Measurements from ENCODE around the gene FBXO10.

FBXO10 gene

DNA sequence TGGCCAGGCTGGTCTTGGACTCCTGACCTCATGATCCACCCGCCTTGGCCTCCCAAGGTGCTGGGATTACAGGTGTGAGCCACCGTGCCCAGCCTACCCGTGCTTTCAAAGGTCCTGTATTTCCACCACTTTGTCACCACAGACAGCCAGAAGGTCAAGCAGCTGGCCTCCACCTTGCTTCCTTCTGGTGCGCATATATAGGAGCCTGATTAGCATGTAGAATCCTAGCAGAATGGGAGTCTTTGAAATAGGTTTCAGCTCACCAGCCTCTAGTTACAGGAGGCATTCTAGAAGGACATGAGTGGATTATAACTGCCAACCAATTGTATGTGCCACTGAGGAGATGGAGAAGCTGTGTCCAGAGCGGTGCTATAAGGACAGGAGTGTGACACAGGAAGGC lies 71.6 kb downstream of the FBXO10 start:
- Histone ChIP-seq H3K4me3 (ENCODE audit: low read depth, low read length) (no peak overlapping the region), H3K4me1 (no peaks in the 10 kb centered on the region), H3K79me2 (no peaks in the 10 kb centered on the region), H3K27me3 (ENCODE audit: control insufficient read depth, insufficient read depth, low read length) (no peaks in the 10 kb centered on the region), H3K27ac (no peak overlapping the region), H2AFZ (no peak overlapping the region), H3K9me3 (ENCODE audit: control insufficient read depth, low read length) (no peaks in the 10 kb centered on the region), H3K4me2 (ENCODE audit: low read length) (no peak overlapping the region), H3K9ac (no peak overlapping the region), H3K36me3 (ENCODE audit: control insufficient read depth, insufficient read depth, low read length) (no peaks in the 10 kb centered on the region)
- TF ChIP-seq CTCF (IDR thresholded peaks at IDR 0.05): no peak

GRCh38 chr9:37503736-37504135 lies 72.4 kb downstream of the FBXO10 start:
- no peak overlapping the region for H3K4me3 ChIP-seq (ENCODE audit: low read depth, low read length)
- no peaks in the 10 kb centered on the region for H3K79me2 ChIP-seq
- H3K4me1 ChIP-seq: no peaks in the 10 kb centered on the region
- no peak overlapping the region for H3K9ac ChIP-seq
- TF ChIP-seq CTCF (IDR thresholded peaks at IDR 0.05): no peak
- H2AFZ ChIP-seq: no peak overlapping the region
- no peaks in the 10 kb centered on the region for H3K36me3 ChIP-seq (ENCODE audit: control insufficient read depth, insufficient read depth, low read length)
- H3K4me2 ChIP-seq (ENCODE audit: low read length): no peak overlapping the region
- H3K27me3 ChIP-seq (ENCODE audit: control insufficient read depth, insufficient read depth, low read length): no peaks in the 10 kb centered on the region
- no peaks in the 10 kb centered on the region for H3K9me3 ChIP-seq (ENCODE audit: control insufficient read depth, low read length)
- H3K27ac ChIP-seq: no peak overlapping the region

- no peak for TF ChIP-seq CTCF (IDR thresholded peaks at IDR 0.05)
- no peaks in the 10 kb centered on the region for H3K9me3 ChIP-seq (ENCODE audit: control insufficient read depth, low read length)
Observed at GRCh38 chr9:37501957-37502596, 74.1 kb downstream of the FBXO10 start.

DNA sequence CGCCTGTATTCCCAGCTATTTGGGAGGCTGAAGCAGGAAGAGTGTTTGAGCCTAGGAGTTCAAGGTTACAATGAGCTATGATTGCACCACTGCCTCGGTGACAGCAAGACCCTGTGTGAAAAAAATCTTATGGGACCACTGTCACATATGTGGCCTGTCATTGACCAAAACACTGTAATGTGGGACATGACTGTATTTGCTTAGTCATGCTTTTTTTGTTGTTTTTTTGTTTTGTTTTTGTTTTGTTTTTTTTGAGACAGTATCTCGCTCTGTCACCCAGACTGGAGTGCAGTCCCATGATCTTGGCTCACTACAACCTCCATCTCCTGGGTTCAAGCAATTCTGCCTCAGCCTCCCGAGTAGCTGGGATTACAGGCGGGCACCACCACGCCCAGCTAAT lies 76.9 kb downstream of the FBXO10 start:
- no peak overlapping the region for H2AFZ ChIP-seq
- TF ChIP-seq CTCF (IDR thresholded peaks at IDR 0.05): no peak
- no peaks in the 10 kb centered on the region for H3K9me3 ChIP-seq (ENCODE audit: control insufficient read depth, low read length)
- no peaks in the 10 kb centered on the region for H3K79me2 ChIP-seq
- H3K4me3 ChIP-seq (ENCODE audit: low read depth, low read length): no peak overlapping the region
- no peak overlapping the region for H3K27ac ChIP-seq
- H3K36me3 ChIP-seq (ENCODE audit: control insufficient read depth, insufficient read depth, low read length): no peaks in the 10 kb centered on the region
- no peaks in the 10 kb centered on the region for H3K4me1 ChIP-seq
- no peak overlapping the region for H3K4me2 ChIP-seq (ENCODE audit: low read length)
- H3K27me3 ChIP-seq (ENCODE audit: control insufficient read depth, insufficient read depth, low read length): no peaks in the 10 kb centered on the region
- H3K9ac ChIP-seq: no peak overlapping the region

More at GRCh38 chr9:37501957-37502596, 74.1 kb downstream of the FBXO10 start:
- H3K36me3 ChIP-seq (ENCODE audit: control insufficient read depth, insufficient read depth, low read length): no peaks in the 10 kb centered on the region
- no peak overlapping the region for H3K9ac ChIP-seq
- no peak overlapping the region for H3K4me3 ChIP-seq (ENCODE audit: low read depth, low read length)
- H3K27ac ChIP-seq: no peak overlapping the region
- H3K79me2 ChIP-seq: no peaks in the 10 kb centered on the region
- no peaks in the 10 kb centered on the region for H3K27me3 ChIP-seq (ENCODE audit: control insufficient read depth, insufficient read depth, low read length)
- no peak overlapping the region for H2AFZ ChIP-seq
- no peaks in the 10 kb centered on the region for H3K4me1 ChIP-seq
- no peak overlapping the region for H3K4me2 ChIP-seq (ENCODE audit: low read length)

GRCh38 chr9:37498457-37498856 lies 77.7 kb downstream of the FBXO10 start:
- TF ChIP-seq CTCF (IDR thresholded peaks at IDR 0.05): no peak

More at GRCh38 chr9:37498457-37498856, 77.7 kb downstream of the FBXO10 start:
- H3K9ac ChIP-seq: no peak overlapping the region
- H3K36me3 ChIP-seq (ENCODE audit: control insufficient read depth, insufficient read depth, low read length): no peaks in the 10 kb centered on the region
- H3K4me2 ChIP-seq (ENCODE audit: low read length): no peak overlapping the region
- no peaks in the 10 kb centered on the region for H3K27me3 ChIP-seq (ENCODE audit: control insufficient read depth, insufficient read depth, low read length)
- no peaks in the 10 kb centered on the region for H3K4me1 ChIP-seq
- no peaks in the 10 kb centered on the region for H3K79me2 ChIP-seq
- no peak overlapping the region for H3K4me3 ChIP-seq (ENCODE audit: low read depth, low read length)
- H3K27ac ChIP-seq: no peak overlapping the region
- no peak overlapping the region for H2AFZ ChIP-seq
- H3K9me3 ChIP-seq (ENCODE audit: control insufficient read depth, low read length): no peaks in the 10 kb centered on the region
